ENCODE results near the gene MIGA2. TPM values are rescaled to one million over a fixed set of nuclear protein-coding genes. Genes with fewer than 3 reads are reported as not detected.

MIGA2 gene
- total RNA-seq, 1 donor from 2014 or later: 42.2 TPM

DNA sequence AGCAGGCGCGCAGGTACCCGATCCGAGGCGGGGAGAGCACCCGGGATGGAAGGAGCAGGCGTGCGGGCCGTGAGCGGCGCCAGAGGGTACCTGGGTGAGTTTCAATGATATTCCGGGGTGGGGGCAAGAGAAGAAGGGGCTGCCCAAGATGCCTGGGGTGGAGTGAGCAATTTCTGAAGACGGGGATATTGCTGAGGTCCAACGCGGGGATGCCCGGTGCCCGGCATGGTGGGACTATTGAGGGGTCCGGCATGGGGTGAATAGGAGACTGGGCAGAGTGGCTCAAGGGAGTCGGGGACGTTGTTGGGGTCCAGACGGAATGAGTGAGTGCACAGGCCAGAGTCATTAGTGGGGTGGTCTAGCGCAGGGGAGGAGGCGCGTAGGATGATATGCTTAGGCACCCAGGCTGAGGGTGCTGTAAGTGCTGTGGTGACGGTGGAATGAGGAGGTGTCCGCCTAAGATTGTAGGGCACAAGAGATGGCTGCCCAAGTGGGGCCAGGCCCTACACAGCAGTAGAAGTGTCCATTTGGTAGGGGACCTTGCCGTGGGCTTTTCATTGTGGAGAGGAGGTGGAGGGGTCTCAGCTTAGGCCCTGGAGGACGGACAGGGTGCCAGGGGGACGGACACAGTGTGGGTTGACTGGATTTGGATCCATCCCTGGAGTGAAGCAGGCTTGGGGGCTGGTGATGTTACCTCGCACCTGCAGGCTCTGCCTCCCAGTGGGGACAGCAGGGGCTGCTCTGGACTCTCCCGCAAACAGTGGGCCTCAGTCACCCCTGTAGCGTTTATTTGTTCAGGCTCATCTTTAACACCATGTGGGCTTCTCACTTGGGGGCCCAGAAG, 719 bp downstream of the MIGA2 start:
- intact Hi-C loops (cut with micrococcal nuclease): loop anchor here (1.0 to 10.0 kb wide), 8 partner anchors 9 to 762 kb away; partner anchors contain the start of genes CRAT, DOLK, DOLPP1 and GOLGA2

DNA sequence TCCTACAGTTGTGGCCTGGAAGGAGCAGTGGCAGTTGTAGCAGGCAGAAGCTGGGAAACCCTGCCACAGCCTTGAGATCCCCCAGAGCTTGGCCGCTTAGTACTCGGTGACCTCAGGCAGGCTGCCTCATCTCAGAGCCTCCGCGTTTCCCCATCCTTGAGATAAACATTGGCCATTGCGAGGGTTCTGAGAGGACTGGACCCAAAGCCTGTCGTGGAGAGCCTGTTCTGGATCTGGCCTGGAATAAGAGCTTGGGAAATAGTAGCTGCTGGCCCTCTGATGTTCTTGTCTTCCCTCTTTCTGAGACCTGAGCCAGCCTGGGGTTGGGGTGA, 1.3 kb downstream of the MIGA2 start:
- intact Hi-C loops (cut with micrococcal nuclease): loop anchor here (2.0 to 10.0 kb wide), 5 partner anchors 73 to 763 kb away; partner anchors contain the start of genes CRAT, GOLGA2, LRRC8A and PTPA

DNA sequence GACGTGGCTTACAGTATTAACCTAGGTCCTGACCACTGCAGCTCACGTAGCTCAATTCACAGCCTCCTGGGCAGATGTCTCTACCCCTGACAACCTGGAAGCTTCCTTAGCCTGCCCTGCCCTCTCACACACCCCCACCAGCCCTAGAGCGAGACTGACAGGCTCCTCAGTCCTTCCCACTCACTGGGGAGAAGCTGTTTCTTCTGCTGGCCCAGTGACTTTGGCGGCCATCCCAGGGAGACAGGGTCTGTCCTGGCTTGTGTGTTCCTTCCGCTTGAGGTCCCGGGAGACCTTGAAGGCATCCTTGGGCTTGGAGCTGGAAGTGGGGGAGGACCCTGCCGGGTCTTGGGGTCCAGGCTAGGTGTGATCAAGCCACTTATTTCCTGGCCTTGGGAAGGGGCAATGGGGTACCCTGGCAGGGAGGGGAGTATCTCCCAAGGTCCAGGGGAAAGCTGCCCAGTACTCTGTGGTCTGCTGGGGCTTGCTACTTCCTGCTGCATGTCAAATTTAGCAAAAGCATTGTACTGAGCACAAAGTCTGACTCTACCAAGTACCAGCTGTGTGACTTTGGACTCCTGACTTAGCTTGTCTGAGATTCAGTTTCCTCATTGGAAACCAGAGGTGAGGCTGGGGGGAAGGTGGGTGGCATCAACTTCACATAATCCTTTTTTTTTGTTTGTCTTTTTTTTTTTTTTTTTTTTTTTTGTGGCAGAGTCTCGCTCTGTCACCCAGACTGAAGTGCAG, 1.9 kb downstream of the MIGA2 start:
- intact Hi-C loops (cut with micrococcal nuclease): loop anchor here (10.0 kb wide), 2 partner anchors 313 to 763 kb away; partner anchors contain the start of genes GOLGA2, SWI5 and ZDHHC12

DNA sequence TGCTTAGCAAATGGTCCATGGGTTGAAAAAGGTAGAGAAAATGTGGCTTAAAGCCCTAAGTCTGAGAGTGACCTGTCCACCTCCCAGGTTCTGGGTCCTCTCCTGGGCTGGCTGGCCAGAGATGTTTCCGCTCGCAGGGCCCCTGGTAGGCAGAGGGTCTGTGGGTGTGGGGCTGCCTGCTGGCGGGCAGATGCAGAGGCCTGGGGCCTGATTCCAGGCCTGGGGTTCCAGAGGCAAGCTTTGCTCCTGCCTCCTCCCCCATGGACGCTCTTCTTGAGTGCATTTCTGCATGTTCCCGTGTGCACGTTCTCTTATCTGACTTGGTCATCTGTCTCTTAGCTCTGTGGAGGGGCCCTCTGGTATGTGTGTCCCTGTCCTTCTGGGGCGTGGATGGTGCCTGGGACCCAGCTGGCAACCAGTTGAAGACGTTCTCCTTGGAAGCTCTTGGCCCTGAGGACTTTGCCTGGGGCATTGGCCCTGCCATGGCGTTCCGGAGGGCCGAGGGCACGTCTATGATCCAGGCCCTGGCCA, 3.8 kb downstream of the MIGA2 start:
- intact Hi-C loops (cut with micrococcal nuclease): no loop called here

DNA sequence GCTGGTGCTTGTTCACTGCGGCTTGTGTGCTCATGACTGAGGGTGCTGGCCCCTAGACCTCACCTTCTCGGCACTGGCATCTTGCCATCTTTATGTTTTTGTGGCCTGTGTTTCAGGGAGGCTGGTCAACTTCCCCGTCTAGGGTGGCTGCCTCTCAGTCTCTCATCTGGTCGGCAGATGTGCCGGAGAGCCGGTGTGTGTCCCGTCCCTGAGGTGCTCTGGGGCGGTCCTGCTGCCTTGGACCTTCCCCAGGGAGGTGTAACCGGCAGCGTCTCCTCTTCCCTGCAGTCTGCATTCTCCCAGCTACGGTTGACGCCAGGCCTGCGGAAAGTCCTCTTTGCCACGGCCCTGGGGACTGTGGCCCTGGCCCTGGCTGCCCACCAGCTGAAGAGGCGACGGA, 5.6 kb downstream of the MIGA2 start:
- intact Hi-C loops (cut with micrococcal nuclease): no loop called here

DNA sequence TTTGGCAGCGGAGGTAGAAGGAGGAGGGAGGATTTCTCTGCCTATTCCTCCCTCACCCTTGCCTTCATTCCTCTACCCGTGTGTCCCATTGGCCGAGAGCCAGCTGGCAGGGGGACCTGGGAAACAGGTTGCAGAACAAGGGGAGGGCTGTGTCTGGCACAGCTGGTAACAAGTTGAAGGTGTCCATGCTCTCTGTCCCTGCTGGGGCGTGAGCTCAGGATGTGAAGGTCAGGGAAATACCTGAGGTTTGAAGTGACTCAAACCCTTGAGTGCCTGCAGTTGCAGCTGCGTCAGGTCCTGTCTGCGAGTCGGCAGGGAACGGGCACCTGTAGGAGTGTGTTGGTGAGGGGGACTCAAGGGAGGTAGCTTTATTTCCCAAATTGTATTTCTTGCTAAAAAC, 16.2 kb downstream of the MIGA2 start:
- intact Hi-C loops (cut with micrococcal nuclease): no loop called here

DNA sequence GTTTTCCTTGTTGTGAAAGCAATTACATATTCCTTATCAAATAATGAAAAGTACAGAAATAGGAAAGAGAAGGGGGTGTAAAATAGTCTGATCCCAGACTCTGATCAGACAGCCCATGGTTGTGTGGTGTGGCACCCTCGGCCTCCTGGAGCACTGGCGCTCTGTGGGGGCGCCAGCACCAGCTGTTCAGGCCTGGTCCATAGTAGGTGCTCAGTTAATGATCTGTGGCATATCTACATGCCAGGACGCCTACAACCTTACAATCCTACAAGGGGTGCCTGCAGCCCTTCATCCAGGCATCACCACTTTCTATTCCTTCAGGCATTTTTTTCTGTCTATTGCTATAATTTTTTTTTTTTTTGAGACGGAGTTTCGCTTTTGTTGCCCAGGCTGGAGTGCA, 16.6 kb downstream of the MIGA2 start:
- intact Hi-C loops (cut with micrococcal nuclease): no loop called here

DNA sequence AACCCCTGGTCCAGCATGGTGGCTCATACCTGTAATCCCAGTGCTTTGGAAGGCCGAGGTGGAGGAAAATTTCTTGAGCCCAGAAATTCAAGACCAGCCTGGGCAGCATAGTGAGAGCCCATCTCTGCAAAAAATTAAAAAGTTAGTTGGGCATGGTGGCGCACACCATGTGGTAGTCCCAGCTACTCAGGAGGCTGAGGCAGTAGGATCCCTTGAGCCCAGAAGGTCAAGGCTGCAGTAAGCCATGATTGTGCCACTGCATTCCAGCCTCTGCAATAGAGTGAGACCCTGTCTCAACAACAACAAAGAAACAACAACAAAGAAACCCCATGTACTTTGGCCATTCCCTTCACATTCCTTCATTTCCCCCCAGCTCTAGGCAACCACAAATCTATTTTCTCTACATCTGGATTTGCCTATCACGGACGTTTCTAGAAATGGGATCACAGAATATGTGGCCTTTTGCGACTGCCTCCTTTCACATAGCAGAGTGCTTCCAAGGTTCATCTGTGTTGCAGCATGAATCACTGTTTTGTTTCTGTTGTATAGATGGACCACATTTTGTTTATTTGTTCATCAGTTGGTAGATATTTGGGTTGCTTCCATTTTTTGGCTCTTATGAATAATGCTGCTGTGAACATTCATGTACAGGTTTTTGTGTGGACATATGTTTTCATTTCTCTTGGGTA, 17.9 kb downstream of the MIGA2 start:
- intact Hi-C loops (cut with micrococcal nuclease): no loop called here

DNA sequence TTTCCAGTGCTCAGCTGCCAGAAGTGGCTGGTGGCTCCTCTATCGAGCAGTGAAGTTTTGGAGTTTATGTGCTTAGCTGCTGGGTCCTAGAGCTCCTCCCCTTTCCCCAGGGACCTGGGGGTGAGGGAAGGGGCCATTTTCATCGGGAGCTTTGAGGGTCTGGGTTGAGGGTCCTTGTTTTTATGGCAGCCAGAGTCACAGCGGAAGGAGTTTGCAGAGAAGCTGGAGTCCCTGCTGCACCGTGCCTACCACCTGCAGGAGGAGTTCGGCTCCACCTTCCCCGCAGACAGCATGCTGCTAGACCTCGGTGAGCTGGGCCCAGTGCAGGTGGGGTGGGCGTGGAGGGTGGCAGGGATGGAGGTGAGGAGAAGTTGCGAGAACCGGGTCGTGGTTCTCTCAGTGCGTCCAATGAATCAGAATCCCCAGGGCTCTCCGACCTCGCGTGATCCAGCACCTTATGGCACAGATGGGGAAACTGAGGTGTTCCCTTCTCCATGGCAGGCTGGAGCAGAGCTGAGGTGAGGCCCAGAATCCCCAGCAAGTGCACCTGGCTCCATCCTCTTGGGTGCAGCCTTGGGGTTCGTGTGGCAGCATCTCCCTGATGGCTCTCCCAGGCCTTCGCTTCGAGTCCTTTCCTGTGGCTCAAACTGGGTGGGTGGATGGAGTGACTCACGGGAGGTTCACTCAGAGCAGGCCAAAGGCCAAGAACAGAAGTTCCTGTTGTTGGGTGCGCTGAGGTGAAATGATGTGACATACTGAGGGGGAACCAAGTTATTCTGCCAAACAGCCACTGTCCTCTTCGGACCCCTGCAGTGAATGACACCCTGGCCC, 22.8 kb downstream of the MIGA2 start:
- intact Hi-C loops (cut with micrococcal nuclease): no loop called here

DNA sequence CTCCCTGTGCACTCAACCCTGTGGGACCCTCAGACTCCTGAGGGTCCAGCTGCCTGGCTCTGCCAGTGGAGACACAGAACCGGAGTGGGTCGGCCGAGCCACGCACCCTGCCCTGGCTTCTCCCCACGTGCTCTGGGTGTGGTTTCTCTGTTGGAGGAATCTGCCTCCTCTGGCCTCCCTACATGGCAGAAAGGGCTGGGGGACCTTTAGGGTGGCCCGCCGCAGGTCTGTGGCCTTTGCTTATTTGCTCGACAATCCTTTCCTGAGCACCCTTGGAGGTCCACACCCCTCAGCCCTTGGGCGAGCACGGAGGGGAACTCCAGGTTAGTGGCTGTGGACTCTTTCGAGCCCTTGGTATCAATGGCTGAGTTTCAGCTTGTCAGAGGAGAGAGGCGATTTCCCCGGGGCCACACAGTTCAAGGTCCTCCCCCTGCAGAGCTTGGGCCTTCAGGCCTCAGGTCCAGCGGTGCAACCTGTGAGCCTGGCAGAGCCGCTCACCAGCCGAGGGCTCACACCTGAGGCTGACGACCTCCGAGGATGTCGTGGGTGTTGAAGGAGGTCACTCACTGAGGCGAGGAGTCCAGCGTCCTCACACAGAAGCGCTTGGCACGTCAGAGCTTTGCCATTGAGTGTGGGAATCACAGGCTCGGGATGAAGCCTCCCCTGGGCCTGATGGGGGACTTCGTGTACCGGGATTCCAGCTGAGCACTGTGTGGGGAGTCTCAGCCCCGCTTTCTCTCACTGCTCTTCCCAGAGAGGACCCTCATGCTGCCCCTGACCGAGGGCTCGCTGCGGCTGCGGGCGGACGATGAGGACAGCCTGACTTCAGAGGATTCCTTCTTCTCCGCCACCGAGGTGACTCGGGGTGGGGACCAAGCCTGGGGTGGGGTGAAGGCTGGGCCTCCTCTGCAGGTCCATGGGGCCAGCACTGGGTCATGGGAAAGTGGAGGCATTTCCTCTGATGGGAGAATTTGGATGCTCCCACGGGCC, 23.7 kb downstream of the MIGA2 start:
- intact Hi-C loops (cut with micrococcal nuclease): no loop called here

DNA sequence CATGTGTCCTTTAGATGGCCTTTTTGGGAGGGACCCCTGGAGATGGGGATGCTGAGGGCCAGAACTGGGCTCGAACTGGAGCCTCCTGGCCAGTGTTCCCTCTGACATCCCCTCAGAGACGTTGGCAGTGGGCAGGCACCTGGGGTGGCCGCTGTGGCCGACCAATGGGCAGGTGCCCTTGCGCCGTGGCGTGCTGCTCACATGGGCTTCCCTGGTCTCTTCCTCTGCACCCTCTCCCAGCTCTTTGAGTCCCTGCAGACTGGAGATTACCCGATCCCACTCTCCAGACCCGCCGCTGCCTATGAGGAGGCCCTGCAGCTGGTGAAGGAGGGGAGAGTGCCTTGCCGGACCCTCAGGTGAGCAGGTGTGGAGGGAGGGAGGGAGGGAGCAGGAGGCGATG, 24.6 kb downstream of the MIGA2 start:
- intact Hi-C loops (cut with micrococcal nuclease): no loop called here

DNA sequence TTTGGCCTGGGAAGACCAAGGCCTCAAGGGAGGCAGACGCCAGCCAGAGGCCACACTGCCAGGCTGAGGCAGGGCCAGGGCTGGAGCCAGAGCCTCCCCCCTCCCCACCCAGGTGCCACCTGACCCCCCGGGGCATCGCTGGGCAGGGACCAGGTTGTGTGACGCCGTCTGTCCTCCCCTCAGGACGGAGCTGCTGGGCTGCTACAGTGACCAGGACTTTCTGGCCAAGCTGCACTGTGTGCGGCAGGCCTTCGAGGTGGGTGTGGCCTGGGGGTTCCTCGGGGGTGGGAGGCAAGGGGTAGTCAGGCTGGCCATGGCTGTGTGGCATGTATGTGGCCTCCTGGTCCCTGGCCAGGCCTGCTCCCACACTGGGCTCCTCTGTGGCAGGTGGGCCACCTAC, 26.6 kb downstream of the MIGA2 start:
- intact Hi-C loops (cut with micrococcal nuclease): no loop called here

DNA sequence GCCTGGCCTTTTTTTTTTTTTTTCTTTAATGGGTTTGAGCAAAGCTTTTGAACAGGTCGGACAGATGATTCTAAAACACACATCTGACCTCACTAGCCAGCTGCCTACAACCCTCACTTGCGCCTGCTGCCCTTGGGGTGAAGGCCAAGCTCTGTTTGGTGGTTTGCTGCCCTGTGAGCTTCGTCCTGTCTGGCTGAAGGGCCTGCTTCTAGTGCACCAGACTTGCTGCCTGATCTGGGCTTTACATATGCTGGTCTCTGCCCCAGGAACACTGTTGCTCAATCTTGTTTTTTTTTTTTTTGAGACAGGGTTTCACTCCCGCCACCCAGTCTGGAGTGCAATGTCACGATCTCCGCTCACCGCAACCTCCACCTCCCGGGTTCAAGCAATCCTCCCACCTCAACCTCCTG, 28.1 kb downstream of the MIGA2 start:
- intact Hi-C loops (cut with micrococcal nuclease): no loop called here

DNA sequence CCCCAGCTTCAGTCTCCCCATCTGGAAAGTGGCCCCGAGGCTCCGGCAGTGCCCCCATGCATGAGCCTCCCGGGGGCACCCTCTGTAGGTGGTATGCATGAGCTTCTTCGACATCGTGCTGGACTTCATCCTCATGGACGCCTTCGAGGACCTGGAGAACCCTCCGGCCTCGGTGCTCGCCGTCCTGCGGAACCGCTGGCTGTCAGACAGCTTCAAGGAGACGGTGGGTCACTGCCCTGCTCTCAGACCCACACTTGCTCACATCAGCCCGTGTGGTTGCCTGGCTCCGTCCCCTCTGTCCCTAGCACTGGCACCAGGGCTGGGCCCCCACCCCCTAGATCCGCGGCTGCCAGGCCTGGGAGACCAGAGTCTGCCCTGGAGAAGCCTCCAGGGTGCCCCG, 31.7 kb downstream of the MIGA2 start:
- intact Hi-C loops (cut with micrococcal nuclease): no loop called here

DNA sequence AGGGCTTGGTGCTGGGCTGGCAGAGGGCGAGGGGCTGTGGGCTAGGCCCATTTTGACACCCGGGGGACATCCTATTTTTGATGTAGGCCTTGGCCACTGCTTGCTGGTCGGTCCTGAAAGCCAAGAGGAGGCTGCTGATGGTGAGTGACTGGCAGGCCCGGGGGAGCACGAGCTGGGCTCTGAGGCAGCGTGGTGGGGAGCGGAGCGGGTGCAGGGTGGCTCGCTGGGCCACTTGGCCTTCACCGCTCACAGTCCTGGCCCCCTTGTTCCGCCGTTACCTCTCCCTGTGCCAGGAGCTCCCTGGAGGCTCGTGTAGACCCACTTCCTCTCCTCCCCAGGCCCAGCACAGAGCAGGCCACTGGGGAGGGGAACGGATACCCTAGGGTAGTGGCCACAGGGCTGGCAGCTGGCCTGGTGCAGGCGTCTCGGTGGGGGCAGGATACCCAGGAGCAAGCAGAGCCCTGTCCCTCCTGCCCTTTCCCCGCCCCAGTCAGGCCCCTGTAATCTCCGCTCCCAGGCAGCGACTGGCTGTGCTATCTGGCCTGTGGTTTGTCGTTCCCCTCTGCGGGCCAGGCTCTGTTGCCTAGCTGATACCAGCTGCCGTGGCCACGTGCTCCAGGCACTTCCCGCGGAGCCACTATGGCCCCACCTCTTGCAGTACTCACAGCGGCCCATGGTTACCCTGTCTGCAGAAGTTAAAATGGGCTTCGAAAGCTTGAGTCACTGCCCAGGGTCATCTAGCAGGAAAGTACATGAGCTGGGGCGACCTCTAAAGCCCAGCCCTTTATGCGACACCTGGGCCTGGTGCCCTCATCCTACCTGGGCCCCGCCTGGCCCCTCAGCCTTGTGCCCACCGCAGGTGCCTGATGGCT, 32.8 kb downstream of the MIGA2 start:
- intact Hi-C loops (cut with micrococcal nuclease): no loop called here

DNA sequence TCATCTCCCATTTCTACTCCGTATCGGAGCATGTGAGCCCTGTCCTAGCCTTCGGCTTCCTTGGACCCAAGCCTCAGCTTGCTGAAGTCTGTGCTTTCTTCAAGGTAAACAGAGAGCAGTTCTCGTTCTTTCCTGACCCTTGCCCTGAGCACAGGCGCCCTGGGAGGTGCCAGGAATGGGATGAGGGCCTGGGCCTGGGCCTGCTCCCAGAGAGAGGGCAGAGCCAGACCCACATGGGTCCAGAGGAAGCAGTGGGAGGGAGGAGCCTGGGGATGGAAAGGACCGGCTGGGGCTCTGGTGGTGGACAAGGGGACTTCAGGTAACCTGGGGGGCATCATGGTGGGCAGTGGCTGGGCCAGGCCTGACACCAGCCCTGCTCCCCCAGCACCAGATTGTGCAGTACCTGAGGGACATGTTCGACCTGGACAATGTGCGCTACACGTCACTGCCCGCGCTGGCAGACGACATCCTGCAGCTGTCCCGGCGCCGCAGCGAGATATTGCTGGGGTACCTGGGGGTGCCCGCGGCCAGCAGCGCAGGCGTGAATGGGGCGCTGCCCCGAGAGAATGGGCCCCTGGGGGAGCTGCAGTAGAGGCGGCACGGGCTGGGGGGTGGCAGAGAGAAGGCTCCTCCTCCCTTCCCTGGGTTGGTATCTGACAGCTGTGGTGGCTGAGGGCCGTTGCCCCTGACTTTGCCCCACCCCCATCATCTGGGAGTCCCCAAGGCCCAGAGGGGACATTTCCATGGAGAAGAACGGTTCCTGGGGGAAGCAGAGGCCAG, 33.6 kb downstream of the MIGA2 start:
- intact Hi-C loops (cut with micrococcal nuclease): no loop called here

DNA sequence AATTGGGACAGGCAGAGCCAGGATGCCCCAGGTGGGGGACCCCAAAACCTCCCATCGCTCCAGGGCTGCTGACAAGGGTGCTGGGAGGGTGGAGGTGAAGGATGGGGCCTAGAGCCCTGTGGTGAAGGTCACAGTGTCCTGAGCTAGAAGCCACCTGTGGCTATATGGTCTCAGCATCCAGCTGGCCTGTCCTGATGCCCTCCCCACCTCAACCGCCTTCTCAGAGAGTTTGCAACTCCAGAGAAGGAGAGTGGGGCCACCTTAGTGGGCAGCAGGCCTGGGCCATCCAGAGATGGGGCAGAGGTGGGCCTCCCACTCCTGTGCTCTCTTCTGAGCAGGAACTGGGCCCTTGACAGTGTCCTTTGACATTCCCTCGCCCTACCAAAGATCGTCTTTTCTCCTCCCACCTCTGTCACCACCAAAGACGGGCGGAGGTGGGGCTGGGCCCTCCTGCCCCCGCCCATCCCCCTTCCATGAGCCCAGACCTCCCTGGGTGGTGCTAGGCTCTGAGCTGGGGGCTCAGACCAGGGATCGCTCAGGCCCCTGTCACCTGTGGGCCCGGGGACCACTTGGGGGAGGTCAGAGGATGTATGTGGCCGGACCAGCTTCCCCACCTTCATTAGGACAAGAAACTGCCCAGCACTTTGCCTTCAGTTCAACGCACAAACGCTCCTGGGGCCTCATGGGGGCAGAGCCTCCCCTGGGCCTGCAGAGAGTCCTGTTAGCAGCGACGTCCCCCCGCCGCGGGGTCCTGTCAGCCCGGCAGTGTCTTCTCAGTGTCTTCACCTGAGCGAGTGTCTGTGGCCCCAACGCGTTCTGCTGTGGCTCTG, 34.5 kb downstream of the MIGA2 start:
- intact Hi-C loops (cut with micrococcal nuclease): no loop called here

Measured in T-helper 2 cell treated with Interferon-gamma antibody and Interleukin-4, amounts not matched to agents 100 ng/mL and 5 ng/mL, for 36 hours (primary cell).